NCI-H748 (cell line): ENCODE data around the gene MATK.
A peak's percentile ranks its signal among the peaks of the same experiment; 100 is the strongest.
"Not testable (repeated sequence)": the region's sequence is repeated elsewhere in the genome, so short reads cannot be mapped to it uniquely, and the experiment has no call there.

ENCODE experiments used
- DNase-seq: peaks from one replicate; lab custom pipeline; 2025; ENCODE audit not compliant: unreplicated experiment; lab: John Stamatoyannopoulos, UW

MATK gene

DNA sequence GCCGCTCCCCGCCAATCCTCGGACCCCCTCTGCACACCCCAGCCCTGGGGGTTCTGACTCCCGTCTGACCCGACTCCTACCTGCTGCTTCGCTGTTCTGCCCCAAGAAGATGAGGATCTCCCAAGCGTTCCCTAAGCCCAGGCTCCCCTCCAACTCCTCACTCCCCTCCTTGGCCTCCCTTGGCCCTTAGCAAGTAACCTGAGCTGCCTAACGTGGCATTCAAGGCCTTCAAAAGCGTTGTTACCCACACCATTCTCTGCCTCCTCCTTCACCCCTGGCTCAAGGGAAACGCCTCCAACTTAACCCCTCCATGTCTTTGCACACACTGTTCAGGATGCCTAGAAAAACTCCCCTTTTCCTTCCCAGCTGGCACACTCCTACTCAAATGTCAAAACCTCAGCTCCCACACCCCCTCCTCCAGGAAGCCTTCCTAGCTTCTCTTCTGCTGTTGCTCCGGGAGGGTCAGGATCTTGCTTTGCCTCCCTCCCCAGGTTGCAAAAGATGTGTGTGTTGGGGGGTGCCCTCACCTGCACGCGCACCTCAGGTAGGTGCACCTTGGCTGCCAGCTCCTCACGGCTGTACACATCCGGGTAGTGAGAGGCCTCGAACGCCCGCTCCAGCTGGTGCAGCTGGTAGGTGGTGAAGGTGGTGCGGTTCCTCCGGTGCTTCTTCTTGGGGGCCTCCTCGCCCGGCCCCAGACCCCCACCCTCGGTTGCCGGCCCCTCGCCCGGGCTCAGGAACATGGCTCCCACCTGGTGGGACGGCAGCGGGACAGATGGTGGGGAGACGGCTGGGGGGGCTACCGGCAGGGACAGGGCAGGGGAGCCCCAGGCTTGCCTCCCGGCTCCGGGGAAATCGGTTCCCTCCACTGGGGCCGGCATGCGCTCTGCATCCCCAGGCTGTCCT is 14.9 kb downstream of the MATK start:
- DNase-seq = no peak

DNA sequence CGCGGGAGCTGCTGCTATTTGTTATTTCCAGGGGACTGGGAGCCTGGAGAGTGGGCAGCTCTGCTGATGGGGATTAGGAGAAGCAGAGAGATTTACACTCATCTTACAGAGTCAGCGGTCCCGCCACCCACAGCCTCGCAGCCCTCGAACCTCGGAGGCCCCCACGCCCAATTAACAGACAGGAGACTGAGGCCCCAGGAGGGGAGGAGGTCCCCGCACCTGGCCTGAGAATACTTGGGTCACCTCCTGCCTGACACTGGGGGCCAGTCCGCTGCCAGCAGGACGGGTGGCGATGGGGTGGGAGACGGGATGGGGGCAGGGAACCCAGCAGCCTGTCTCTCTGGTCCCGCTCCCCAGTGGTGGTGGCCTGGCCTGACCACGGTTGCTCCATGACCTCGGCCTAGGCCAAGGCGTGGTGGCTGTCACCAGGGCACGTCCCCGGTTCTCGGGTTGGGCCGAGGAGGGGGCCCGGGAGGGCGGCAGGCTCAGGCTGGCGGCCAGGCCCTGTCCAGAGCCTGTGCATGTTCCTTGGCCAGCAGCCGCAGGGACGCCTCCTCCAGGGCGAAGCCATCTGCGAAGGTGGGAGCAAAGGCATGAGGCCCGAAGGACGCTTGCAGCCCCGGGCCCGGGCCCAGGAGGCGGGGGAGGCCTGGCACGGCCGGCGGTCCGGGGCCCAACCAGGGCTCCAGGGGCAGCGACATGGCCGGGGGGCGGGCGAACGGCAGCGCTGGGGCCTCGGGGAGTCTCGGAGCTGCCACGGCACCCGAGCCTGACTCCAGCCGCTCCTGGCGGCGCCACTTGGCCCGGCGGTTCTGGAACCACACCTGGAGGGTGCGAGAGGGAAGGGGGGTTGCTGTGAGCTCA is 15.8 kb downstream of the MATK start:
- no peak for DNase-seq

DNA sequence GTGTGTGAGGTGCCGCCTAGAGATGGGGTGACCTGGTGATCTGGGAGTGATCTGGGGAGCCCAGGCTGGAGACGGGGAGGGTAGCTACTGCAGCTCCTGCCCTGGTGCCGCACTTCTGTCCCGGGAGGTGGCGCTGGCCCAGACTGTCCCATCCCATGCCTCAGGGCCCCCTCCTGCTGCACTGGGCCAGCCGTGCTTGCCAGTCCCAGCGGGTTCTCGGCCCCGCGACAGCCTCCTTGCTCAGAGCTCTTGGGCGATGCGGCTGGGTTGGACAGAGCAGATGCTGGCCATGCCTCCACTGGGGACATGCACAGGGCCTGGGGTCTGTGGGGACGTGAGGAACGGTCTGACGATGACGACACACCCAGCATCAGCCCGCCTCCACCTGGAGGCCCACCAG is 16.7 kb downstream of the MATK start:
- DNase-seq = no peak

DNA sequence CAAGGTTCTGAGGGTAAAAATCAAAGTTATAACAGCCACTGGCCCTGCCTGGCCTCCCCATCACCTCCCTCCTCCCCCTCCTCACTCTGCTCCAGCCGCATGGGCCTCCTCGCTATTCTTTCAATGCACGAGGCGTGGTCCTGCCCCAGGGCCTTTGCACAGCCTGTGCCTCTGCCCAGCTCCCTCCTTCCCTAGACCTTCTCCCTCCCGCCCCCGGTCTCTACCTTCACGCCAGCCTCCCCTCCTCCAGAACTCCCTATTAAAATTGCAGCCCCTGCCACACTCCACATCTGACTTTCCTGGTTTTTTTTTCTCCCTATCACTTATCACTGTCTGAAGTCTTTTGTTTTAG is 17.5 kb downstream of the MATK start:
- no peak for DNase-seq

DNA sequence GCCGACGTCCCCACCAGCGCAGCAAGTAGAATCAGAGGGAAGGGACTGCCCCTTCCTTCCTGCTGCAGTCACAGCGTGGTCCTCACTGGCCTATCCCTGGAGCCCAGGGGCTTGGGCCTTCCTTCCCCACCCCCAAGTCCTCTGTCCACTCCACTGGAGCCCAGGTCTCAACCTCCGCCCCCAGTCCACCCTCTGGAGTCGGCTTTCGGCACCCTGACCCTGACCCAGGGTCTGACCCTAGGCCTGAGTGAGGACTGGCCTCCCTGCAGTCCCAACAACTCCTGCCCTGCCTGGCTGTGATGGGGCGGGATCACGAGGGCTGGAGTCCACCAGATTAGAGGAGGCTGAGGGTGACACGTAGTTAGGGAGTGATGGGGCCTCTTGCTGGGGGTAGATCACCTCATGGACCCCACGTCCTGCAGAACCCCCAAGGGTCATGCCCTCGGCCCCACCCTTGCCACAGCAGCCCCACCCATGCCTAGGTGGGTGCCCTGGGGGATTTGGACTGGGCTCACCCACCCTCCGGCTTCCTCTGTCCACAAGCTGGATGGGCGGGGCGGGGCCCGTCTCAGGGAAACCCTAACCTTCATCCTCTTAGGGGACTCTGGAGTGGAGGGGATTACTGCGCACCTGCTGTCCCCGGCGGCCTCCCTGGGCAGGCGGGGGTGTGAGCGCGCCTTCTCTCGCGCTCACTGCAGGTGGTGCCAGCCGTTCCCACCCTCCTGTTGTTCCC is 18.0 kb downstream of the MATK start:
- no peak for DNase-seq

- DNase-seq = no peak
Measured at GRCh38 chr19:3767050-3767449, 19.1 kb downstream of the MATK start.

DNA sequence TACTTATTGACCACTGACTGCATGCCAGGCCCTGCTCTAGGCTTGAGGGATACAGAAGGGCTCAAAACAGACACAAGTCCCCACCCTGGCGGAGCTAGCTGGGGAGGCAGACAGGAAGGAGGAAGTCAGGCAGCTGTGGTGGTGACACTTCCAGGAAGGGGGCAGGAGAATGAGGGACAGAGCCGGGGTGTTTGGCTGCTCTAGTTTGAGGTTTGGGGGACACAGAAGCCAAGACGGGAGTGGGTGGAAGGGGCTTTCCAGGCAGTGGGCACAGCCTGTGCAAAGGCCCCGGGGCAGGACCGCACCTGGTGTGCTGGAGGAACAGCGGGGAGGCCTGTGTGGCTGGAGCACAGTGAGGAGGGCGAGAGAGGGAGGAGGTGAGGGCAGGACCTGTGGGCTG is 19.7 kb downstream of the MATK start:
- DNase-seq = no peak

DNA sequence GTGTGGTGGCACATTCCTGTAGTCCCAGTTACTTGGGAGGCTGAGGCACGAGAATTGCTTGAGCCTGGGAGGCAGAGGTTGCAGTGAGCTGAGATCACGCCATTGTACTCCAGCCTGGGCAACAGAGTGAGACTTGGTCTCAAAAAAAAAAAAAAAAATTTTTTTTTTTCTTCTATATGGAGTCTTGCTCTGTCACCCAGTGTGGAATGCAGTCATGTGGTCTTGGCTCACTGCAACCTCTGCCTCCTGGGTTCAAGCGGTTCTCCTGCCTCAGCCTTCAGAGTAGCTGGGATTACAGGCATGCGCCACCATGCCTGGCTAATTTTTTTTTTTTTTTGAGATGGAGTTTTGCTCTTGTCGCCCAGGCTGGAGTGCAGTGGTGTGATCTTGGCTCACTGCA is 20.4 kb downstream of the MATK start:
- not testable (repeated sequence) for DNase-seq

GRCh38 chr19:3765121-3765520 is 21.1 kb downstream of the MATK start:
- DNase-seq = no peak

DNA sequence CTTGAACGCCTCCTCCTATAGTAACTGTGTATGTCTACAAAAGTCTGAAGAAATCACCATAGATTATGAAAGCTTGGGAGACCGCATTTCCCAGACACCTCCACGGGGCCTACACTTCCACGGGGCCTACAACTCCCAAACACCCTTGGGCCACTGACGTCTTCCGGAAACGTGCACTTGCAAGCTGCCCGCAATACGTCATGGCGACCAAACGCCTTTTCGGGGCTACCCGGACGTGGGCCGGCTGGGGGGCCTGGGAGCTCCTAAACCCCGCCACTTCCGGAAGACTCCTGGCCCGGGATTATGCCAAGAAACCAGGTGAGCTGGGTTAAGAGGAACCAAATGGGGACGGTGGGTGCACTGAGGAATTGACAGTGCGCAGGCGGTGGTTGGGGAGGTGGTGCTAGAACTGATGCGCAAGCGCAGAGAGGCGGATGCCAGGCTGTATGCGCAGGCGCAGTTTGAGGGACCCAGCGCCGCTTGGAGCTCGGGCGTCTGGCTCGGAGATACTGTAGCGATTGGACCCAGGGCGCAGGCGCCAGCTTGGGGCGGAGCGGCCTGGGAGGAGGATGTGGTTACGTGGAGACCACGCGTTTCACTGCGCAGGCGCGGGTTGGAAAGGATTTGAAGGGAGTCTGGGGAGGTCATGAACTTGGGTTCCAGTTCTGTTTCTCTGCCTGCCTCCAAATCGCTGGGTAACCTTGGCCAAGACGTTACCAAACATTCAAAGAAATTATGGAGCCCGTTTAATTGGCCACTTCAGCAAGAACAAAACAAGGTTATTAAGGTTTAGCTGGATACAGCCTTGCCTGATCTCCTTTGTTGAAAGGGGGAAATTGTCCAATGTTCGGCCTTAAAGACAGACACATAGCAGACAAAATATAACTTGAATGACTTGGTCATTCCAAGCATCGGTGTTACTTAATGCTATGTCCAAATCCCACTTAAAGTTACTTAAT is 23.4 kb downstream of the MATK start, which contains the start of gene MRPL54:
Gene MRPL54, plus strand, starts transcription at position 182 of the 959 bp plus-strand sequence. Its CDS starts 19 bp downstream, at position 201.
- peak; percentile 96 for DNase-seq

- no peak for DNase-seq
Measured at GRCh38 chr19:3762130-3762473, 24.1 kb downstream of the MATK start.

- DNase-seq = peak; percentile 77
Measured at GRCh38 chr19:3761382-3762129, 24.6 kb downstream of the MATK start, which contains the start of gene APBA3. TSS of gene APBA3 (minus strand) at chr19:3761692. CDS start at chr19:3760264, 1,428 bp downstream.

DNA sequence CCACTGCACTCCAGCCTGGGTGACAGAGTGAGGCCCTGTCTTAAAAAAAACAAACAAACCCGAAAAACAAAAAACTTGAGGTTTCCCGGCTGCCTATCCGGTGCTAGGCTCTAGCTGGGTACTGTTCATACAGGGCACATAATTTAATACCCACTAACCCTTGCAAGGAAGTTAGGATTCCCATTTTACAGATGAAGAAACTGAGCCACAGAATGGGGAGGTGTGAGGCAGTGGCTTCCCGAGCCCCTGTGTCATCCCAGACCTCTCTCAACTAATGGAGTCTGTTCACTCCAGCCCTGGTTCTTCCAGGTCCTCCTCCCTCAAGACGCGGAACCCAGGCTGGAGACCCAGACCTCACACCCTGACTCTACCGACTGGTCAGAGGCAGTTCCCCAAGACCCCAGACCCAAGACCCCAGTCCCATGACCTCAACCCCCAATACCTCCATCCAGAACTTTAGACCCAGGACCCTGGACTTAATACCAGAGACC is 25.3 kb downstream of the MATK start:
- no peak for DNase-seq

DNA sequence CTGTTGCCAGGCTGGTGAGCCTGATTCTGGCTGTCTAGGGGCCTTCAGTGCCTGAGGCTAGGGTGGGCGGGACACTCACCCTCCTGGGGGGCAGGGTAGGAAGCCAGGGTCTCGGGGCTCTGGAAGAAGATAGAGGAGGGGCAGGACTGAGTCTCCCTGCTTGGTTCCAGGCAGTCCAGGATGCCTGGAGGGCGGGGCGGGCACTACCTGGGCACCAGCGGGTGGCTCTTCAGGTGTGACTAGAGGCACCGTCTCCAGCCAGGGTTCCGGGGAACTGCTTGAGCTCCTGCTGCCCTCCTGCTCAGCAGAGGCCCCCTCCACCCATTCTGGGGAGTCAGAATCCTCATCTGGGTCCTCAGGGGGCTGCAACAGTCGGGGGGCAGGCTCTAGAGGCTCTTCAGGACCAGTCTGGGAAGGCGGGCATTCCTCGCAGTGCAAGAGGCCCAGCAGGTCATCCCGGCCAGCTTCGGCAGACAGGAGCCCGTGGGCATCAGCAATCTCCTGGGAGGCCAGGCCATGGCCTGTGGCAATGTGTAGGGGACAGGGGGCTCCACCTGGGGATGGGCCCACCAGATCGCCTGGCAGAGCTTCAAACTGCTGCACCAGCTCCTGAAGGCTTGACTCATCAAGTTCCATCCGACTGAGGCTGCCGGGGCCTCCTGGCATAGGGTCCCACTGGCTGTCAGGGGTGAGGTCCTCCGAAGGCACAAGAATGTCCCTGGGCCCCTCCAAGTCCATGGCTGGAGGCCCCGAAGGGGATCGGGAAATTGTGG is 26.5 kb downstream of the MATK start:
- no peak for DNase-seq

DNA sequence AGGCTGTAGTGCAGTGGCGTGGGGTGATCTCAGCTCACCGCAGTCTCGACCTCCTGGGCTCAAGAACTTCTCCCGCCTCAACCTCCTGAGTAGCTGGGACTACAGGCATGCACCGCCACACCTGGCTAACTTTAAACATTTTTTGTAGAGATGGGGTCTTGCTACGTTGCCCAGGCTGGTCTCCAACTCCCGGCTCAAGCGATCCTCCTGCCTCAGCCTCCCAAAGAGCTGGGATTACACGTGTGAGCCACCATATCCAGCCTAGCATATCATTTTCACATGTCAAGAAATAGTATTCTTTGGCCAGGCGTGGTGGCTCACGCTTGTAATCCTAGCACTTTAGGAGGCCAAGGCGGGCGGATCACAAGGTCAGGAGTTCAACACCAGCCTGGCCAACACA is 27.9 kb downstream of the MATK start:
- not testable (repeated sequence) for DNase-seq

- not testable (repeated sequence) for DNase-seq
Measured at GRCh38 chr19:3757705-3758104, 28.5 kb downstream of the MATK start.

GRCh38 chr19:3753631-3754410 is 32.4 kb downstream of the MATK start:
- no peak for DNase-seq

DNA sequence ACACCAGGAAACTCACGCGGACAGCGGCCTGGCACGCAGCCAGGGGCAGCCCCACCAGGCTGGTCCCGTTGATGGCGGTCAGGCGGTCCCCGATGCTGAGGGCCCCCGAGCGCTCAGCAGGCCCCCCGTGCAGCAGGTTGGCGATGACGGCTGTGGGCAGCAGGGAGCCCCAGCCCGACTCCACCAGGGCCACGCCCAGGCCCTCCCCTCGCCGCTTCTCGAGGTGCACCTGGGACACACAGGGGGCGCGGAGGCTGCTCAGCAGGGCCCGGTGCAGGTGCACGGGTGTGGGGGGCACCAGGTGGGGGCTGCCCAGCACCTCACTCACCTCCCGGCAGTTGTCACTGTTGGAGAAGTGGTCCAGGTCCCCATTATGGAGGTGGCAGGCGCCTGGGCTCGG is 33.7 kb downstream of the MATK start:
- no peak for DNase-seq
